GM19328 (cell line): ENCODE data around the gene PSMD2.

Experiments
- ATAC-seq: cut with Tn5 transposase; IDR thresholded peaks from one replicate; pipeline ENCODE4 v1.9.1; 2021; ENCODE audit warnings: mild to moderate bottlenecking, moderate library complexity; ENCODE audit not compliant: unreplicated experiment

PSMD2 gene

GRCh38 chr3:184354121-184354728 lies 55.2 kb downstream of the PSMD2 start:
- no peak for ATAC-seq

GRCh38 chr3:184354754-184355153 lies 55.7 kb downstream of the PSMD2 start:
- no peak for ATAC-seq

DNA sequence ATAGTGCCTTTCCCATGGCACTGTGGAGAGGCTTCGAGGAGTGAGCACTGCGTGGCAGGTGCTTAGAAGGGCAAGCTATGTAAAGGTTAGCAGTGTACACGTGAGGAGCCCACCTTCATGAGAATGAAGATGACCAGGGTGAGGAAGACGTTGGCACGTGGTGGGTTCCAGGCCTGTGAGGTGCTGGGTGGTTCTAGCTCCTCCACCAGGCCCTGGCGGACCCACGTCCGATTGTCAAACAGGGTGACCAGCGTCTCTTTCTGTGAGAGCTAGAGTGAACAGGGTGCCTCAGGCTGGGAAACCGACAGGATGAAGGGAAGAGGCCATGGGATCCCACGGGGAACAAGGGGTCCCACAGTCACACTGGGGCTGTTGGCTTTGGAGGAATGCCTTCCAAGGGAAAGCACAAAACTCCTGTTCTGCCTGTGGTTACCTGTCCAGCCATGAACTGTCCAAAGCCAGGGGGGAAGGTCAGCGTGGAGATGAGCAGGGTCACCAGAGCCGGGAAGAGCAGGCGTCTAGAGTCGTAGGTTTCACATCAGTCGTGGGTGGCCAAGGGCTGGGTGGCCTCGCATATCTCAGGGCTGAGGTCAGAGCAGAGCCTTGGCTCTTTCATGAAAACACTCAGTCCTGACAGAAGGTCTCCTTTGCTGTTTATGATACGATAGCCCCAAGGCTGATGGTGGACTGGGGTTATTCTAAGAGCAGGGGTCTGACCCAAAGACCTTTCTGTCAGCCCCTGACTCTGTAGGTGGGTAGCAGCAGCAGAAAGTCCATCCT lies 56.4 kb downstream of the PSMD2 start:
- no peak for ATAC-seq

DNA sequence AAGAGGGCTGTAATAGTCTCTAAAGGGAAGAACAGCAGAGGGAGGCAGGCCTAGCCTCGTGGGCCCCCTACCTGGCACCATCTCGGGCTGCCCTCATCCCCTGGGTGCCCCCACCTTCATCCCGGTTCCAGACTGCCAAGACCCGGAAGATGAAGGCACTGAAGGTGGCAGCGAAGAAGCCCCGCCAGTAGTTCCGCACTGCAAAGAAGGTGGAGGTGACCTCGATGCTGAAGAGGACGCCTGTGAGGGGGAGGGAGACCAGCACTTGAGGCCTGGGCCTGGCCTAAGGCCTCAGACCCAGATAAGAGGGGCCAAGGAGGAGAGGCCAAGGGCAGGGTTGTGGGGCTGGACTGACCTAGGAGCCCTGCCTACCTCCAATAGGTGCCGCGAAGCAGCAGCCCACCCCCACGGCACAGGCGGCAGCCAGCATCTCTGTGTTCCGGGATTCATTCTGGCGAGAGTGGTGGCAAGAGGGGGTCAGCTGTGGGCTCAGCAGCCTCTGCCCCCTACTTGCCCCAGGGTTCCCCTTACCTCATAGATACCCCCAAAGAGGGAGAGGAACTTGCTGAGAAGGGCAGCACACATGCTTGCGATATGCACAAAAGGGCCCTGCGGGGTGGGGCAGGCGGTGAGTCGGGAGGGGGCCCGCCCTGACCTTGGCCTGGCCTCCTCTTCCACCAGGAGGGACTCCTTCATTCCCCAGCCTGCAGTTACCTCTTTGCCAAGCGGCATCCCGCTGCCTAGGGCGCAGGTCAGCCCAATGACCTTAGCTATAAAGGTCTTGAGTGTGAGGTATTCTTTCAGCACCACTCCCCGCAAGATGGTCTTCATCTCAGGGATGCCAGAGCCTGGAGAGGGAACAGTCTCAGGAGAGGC lies 58.4 kb downstream of the PSMD2 start:
- no peak for ATAC-seq

GRCh38 chr3:184358124-184358767 lies 59.2 kb downstream of the PSMD2 start:
- ATAC-seq, result no peak
